Measurements from ENCODE around the gene KSR2.

KSR2 gene

GRCh38 chr12:117440384-117440783, 528.4 kb downstream of the KSR2 start:
- Mint-ChIP-seq H3K4me1 (no peaks in the 10 kb centered on the region), H3K4me3 (no peak overlapping the region), H3K27me3 (no peaks in the 10 kb centered on the region), H3K27ac (no peak overlapping the region), H3K9me3 (no peaks in the 10 kb centered on the region)
- DNase-seq = no peak
- no peak for ATAC-seq

GRCh38 chr12:117439531-117440001, 529.2 kb downstream of the KSR2 start:
- Mint-ChIP-seq H3K27ac (no peak overlapping the region), H3K4me3 (no peak overlapping the region), H3K27me3 (no peaks in the 10 kb centered on the region), H3K9me3 (no peaks in the 10 kb centered on the region), H3K4me1 (no peaks in the 10 kb centered on the region)
- DNase-seq (no peak), ATAC-seq (peak; percentile 26)

- H3K4me3 Mint-ChIP-seq = no peak overlapping the region
- DNase-seq (no peak), ATAC-seq (peak; percentile 19)
- H3K4me1 Mint-ChIP-seq = no peaks in the 10 kb centered on the region
- no peaks in the 10 kb centered on the region for H3K9me3 Mint-ChIP-seq
- no peaks in the 10 kb centered on the region for H3K27me3 Mint-ChIP-seq
- H3K27ac Mint-ChIP-seq = no peak overlapping the region
These were observed 530.0 kb downstream of the KSR2 start for GRCh38 chr12:117438809-117439208.

DNA sequence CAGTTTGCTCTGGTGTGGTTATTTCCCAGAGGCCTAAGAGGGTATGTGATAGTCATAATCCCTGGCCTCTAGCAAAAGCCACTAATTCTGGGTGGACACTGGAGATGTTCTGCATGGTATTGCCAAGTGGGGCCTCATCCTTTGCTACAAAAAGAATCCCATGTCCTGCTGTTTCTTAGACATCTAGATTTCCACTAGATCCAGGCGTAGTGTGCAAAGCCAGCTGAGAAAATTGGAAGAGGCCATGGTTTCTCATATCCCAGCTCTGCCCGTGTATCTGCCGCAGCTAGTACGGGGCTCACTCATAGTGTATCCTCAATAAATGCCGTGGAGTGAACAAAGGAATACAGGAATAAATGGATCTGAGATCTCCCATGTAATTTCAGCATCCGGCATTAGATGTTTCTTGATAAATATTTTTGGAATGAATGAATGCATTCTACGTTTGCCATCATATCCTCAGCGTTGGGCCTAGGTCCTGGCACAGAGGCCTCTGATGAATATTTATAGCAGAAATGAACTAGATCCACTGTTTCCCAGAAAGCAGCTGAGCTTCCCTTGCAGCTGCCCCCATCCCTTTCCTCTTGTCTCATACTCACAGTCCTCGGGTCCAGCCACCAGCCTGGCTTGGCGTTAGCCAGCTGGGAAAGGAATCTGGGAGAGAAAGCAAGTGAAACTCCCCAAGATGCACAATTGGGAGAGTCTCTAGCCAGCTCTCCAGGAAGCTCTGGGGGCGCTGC, 531.1 kb downstream of the KSR2 start:
- no peaks in the 10 kb centered on the region for H3K27me3 Mint-ChIP-seq
- no peaks in the 10 kb centered on the region for H3K4me1 Mint-ChIP-seq
- H3K27ac Mint-ChIP-seq = no peak overlapping the region
- ATAC-seq = no peak
- H3K9me3 Mint-ChIP-seq = no peaks in the 10 kb centered on the region
- no peak for DNase-seq
- H3K4me3 Mint-ChIP-seq = no peak overlapping the region

DNA sequence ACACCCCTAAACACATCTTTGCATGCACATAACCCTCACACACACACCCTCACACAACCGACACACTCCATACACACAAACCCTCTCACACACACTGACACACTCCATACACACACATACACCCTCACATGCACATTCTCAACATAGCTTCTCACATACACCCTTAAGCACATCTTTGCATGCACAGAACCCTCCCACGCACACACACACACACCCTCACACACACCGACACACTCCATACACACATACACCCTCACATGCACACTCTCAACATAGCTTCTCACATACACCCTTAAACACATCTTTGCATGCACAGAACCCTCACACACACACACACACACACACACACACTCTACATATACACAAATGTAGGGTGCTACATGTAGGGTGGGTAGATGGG, 534.9 kb downstream of the KSR2 start:
- no peaks in the 10 kb centered on the region for H3K27me3 Mint-ChIP-seq
- H3K4me1 Mint-ChIP-seq = no peaks in the 10 kb centered on the region
- no peak overlapping the region for H3K27ac Mint-ChIP-seq
- no peaks in the 10 kb centered on the region for H3K9me3 Mint-ChIP-seq
- no peak overlapping the region for H3K4me3 Mint-ChIP-seq
- DNase-seq (no peak), ATAC-seq (no peak)

DNA sequence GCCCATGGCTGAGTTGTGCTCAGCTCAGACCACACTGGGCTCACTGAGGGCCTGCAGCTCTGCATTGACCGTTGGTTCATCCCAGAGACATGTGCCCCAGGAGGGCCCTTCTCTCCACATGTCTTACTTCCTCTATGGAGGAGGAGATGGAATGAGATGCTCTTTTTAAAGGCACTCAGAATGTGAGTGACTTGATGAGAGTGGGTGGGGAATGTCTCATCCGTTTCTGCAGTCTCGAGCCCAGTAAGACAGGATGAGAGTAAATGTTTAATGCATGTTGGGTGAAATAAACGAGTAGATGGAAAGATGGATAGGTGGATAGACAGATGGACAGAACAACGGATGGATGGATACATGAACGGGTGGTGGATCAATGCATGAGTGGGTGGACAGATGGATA, 538.5 kb downstream of the KSR2 start:
- Mint-ChIP-seq H3K27me3 (no peaks in the 10 kb centered on the region), H3K4me1 (no peaks in the 10 kb centered on the region), H3K27ac (no peak overlapping the region), H3K9me3 (peaks cover 0 to 5% of the 10 kb centered on the region in 2 donors), H3K4me3 (no peak overlapping the region)
- DNase-seq = no peak
- no peak for ATAC-seq

- H3K4me1 Mint-ChIP-seq = no peaks in the 10 kb centered on the region
- H3K9me3 Mint-ChIP-seq = peaks cover 0 to 5% of the 10 kb centered on the region in 2 donors
- no peaks in the 10 kb centered on the region for H3K27me3 Mint-ChIP-seq
- no peak for DNase-seq
- no peak overlapping the region for H3K27ac Mint-ChIP-seq
- no peak for ATAC-seq
- no peak overlapping the region for H3K4me3 Mint-ChIP-seq
These were observed 541.6 kb downstream of the KSR2 start for GRCh38 chr12:117427211-117427610.

- Mint-ChIP-seq H3K27ac (no peak overlapping the region), H3K9me3 (peaks cover 7 to 14% of the 10 kb centered on the region in 2 donors), H3K27me3 (no peaks in the 10 kb centered on the region), H3K4me3 (no peak overlapping the region), H3K4me1 (no peaks in the 10 kb centered on the region)
- ATAC-seq (no peak), DNase-seq (no peak)
These were observed 546.8 kb downstream of the KSR2 start for GRCh38 chr12:117421987-117422386.

DNA sequence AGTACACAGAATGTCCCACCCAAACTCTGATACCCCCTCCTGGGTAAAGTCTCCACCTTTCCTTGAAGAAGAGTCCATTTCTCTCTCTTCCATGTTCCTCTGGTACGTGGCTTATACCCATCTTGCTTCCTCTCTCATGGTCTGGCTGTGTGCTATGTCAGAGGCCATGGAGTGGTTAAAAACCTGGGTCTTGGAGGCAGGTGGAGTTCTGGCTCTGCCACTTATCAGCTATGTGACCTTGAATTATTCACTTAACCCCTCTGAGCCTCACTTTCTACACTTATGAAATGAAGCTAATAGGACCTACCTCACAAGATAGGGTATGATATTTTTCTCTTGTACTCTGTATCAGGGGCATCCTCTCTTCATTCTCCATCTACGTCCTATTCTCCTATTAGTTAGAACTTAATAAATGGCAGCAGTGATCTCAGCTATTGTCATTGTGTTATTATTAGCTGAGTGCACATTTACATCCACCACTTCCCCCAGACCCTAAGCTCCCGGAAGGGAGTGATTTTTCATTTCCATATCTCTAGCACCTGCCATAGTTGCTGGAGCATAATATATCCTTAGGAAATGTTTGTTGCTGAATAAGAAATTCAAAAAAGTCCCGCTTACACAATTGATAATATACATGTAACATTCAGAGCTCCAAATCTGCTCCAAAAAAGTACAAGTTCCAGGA, 547.6 kb downstream of the KSR2 start:
- DNase-seq (no peak), ATAC-seq (no peak)
- H3K4me1 Mint-ChIP-seq = no peaks in the 10 kb centered on the region
- H3K9me3 Mint-ChIP-seq = peaks cover 7 to 14% of the 10 kb centered on the region in 2 donors
- no peak overlapping the region for H3K27ac Mint-ChIP-seq
- H3K4me3 Mint-ChIP-seq = no peak overlapping the region
- H3K27me3 Mint-ChIP-seq = no peaks in the 10 kb centered on the region

DNA sequence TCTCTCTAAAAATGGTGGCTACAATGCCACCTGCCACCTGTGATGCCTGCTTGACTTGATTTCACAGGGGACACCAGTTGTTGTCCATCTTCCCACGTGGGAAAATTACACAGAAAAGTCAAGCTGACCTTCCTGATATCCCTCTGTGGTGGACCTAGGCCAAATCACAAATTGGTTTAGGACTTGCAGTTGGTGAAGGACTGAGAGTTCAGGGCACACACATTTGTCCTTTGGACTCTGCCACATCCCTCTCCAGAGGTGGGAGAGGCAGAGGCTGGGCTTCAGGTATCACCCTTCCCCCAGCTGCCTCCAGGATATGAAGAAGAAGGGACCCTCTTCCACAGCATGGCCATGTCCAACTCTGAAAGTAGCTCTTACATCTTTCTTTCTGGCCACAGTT, 551.8 kb downstream of the KSR2 start:
- no peak for ATAC-seq

DNA sequence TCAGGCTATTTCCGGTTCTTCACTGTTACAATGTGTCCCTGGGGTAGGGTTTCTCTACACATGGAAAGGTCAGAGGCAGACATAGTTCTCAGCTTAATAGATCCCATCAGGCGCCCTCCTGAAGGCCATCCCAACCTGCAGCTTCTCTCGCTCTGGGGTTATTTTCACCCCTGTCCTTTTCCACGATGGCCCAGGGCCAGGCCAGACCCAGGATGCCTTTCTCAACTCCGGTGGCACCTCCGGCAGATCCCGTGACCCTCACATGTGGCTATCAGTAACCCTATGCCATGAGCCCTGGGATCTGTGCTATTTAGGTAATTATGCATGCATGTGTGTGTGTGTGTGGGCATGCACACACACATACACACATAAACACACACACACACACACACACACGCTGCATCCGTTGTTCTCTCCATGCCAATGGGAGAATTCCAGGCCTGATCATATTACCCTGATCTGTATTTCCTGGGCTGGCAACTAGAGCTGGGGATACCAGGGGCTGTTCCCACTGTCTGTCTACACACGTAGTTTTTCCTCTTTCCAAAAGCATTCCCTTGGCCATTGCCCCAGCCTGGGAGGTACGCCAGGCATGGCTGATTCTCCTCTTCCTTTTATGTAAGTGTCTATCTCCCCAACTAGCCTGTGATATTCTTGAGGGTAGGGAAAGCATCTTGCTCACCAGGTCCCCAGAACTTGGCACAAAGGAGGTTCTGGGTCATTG, 556.2 kb downstream of the KSR2 start:
- no peaks in the 10 kb centered on the region for H3K4me1 Mint-ChIP-seq
- no peak for DNase-seq
- no peak overlapping the region for H3K27ac Mint-ChIP-seq
- peaks cover 15% of the 10 kb centered on the region for H3K27me3 Mint-ChIP-seq
- H3K9me3 Mint-ChIP-seq = no peaks in the 10 kb centered on the region
- ATAC-seq = no peak
- H3K4me3 Mint-ChIP-seq = no peak overlapping the region

More for the DNA sequence above, 551.8 kb downstream of the KSR2 start:
- no peak for DNase-seq
- Mint-ChIP-seq H3K27ac (no peak overlapping the region), H3K27me3 (peaks cover 15% of the 10 kb centered on the region), H3K4me1 (no peaks in the 10 kb centered on the region), H3K9me3 (peaks cover 7 to 9% of the 10 kb centered on the region in 2 donors), H3K4me3 (no peak overlapping the region)

GRCh38 chr12:117409286-117409685, 559.5 kb downstream of the KSR2 start:
- H3K4me3 Mint-ChIP-seq = no peak overlapping the region
- peaks cover 0 to 7% of the 10 kb centered on the region in 2 donors for H3K9me3 Mint-ChIP-seq
- no peak overlapping the region for H3K27ac Mint-ChIP-seq
- peaks cover 8% of the 10 kb centered on the region for H3K27me3 Mint-ChIP-seq
- H3K4me1 Mint-ChIP-seq = no peaks in the 10 kb centered on the region
- DNase-seq = no peak
- ATAC-seq = no peak

DNA sequence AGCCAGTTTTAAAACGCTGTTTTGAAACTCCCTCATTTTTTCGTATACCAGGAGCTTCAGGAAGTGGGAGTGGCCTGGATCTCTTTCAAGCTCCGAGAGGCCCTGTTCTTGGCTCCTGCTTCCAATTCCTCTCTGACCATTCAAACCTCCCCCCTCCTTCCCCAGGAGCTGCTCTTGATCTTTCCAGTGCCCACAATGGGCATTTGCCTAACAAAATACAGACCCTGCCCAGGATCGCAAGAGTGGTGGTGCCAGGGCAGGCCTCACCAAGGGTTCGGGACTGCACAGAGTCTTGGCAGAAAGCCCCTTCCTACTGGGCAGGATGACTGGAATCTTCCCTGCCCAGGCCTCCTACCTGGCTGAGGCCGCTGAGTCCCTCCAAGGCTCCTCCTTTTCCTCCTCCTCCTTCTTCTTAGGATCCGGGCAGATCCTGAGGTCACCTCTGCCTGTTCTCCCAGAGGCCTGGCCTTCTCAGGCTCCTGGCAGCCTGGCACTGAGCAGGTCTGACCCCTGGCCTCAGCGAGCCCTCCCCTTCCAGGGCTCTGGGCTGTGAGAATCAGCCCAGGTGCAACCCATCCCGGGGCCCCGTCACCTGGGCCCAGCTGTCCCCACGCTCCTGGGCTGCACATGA, 560.5 kb downstream of the KSR2 start:
- Mint-ChIP-seq H3K9me3 (peaks cover 0 to 9% of the 10 kb centered on the region in 2 donors), H3K27ac (no peak overlapping the region), H3K27me3 (peaks cover 8% of the 10 kb centered on the region), H3K4me1 (no peaks in the 10 kb centered on the region), H3K4me3 (no peak overlapping the region)
- DNase-seq (no peak), ATAC-seq (no peak)

- Mint-ChIP-seq H3K27ac (no peak overlapping the region), H3K4me1 (no peaks in the 10 kb centered on the region), H3K9me3 (peaks cover 9 to 17% of the 10 kb centered on the region in 2 donors), H3K27me3 (no peaks in the 10 kb centered on the region), H3K4me3 (no peak overlapping the region)
- DNase-seq = no peak
- ATAC-seq = no peak
These were observed 563.9 kb downstream of the KSR2 start for GRCh38 chr12:117404940-117405339.

DNA sequence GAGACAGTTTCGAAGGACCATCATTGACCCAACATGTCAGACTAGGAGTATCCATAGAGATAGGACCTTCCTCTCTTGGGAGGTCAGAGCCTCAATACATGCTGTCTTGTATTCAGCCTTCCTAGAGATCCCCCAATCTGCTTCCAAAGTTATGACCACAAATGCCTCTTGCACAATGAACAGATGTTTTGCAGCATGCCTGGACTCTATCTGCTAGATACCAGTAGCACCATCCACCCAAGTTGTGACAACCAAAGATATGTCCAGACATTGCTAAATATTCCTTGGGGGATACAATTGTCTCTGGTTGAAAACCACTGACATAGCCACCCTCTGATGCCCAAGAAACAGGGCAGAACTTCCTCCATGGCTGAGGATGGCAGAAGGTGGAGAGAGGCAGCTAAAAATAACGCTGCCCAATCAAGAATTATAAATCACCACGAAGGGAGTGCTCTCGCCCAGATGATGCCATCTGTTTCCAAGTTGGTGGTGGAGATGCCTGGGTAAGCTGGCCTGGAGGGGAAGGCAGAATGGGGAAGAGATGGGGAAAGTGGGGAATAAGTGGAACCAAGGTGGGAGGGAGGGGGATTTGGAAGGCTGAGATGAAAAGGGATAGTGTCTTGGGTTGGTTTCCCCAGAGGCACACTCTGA, 564.5 kb downstream of the KSR2 start:
- no peaks in the 10 kb centered on the region for H3K27me3 Mint-ChIP-seq
- H3K9me3 Mint-ChIP-seq = peaks cover 10 to 19% of the 10 kb centered on the region in 2 donors
- no peak overlapping the region for H3K4me3 Mint-ChIP-seq
- DNase-seq (no peak), ATAC-seq (no peak)
- H3K4me1 Mint-ChIP-seq = no peaks in the 10 kb centered on the region
- H3K27ac Mint-ChIP-seq = no peak overlapping the region

All from stimulated activated naive CD8-positive, alpha-beta T cell treated with anti-CD3 and anti-CD28 coated beads, Interleukin-15, amount 100 ng/mL, for 72 hours (primary cell).